Glomerular visceral epithelial cell (primary cell): ENCODE results near the gene FILIP1.
A peak's percentile ranks its signal among the peaks of the same experiment; 100 is the strongest.

ENCODE experiments used
- DNase-seq: peaks from one replicate; pipeline ENCODE4 v3.0.0-alpha.2; 2016; ENCODE audit errors: extremely low spot score

FILIP1 gene

DNA sequence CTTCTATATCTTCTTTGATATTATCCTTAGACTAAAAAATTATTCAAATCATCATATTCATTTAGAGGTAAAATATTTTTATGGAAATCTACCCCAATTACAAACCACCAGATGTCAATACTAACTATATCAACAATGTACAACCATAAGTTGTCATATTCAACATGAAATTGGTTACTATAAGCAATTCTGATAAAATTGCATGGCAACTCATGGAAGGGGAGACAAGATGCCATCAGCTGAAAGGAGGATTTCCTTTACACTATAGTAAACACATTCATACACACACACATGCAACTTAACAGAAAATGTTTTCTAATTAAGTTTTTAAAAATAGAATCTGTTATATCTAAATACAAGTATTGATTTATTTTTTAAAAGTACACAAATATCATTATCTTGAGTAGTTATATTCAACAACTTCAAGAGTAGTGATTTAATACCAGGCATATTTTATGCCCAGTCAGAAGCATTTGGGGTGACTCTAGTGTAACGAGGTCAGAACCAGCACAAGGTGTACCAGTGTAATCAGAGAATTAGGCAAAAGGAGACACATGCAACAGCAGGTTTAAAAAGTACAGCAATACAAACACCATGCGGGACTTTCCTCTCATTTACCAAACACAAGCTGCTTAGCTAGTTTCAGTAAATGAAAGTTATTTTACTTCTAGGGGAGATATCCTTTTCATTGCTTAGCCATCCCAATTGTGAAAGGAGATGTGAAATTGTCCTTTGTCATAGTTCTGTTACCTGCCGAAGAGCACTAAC lies 1.0 kb downstream of the FILIP1 start:
- no peak for DNase-seq

DNA sequence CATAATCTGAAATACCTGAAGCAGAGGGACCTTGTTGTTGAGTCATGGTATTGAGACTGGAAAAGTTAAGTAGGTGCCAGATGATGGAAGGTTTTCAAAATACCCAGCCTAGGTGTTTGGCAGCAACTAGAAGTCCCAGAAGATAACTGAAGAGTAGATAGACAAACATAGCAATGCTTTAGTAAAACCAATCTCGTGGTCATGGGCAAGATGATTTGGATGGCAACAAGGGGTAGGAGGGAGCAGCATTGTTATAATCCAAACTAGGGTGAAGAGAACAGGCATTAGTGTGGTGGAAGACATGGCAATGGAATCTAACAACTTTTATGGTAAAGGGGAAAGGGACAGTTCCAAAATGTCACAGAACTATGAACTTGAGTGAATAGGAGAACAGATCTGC lies 2.3 kb downstream of the FILIP1 start:
- DNase-seq: no peak

DNA sequence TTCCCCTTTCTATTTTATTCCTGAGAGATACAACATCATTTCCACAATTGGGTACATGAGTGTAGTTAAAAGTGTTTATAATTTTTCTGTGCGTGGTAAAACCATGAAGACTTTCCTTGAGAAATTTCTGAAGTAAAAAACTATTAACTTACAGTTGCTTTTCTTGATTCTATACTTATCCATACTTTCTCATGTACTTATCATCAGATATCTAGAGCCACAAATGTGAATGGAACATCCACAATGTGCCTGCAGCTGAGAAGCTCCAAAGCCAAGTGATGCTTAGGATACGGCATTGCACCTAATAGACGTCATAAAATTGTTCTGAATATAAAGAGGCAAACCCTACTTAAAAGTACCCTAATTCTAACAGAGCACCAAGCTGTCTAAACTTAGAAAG lies 2.9 kb downstream of the FILIP1 start:
- no peak for DNase-seq

DNA sequence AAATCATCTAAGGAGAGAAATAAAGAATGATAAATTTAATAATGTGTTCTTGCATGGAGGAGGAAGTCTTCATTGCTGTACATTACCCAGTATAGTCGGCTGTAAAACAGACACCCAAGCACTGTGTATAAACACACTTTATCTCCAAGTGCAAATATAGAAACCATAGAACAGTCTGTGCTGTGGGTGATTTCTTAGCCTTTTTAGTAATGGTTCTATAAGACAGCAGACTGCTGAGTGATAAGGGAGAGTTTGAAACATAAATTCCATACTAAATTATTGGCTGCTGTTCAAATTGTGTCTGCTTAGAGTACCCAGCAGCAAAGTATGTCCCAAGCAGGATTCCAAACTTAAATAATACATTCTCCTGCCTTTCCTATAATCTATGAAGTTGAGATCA lies 4.6 kb downstream of the FILIP1 start:
- DNase-seq: no peak

DNA sequence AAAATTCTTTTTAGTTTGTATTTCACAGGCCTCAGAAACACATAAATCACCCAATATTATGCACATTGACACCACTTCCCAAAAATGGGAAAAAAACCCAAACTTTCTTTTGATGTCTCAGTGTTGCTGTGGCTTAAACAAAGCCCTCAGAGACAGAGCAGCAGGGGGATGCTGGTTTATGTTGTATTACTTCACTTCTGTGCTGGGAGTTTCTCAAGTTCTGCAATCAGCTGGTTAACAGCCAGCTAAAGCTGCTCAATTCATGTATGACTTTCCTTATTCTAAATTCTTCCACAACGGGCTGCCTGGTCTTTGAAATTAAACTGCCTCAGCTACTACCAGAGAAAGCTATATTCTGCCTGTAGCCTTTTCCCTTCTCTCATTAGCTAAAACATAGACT lies 5.6 kb downstream of the FILIP1 start:
- DNase-seq: no peak

DNA sequence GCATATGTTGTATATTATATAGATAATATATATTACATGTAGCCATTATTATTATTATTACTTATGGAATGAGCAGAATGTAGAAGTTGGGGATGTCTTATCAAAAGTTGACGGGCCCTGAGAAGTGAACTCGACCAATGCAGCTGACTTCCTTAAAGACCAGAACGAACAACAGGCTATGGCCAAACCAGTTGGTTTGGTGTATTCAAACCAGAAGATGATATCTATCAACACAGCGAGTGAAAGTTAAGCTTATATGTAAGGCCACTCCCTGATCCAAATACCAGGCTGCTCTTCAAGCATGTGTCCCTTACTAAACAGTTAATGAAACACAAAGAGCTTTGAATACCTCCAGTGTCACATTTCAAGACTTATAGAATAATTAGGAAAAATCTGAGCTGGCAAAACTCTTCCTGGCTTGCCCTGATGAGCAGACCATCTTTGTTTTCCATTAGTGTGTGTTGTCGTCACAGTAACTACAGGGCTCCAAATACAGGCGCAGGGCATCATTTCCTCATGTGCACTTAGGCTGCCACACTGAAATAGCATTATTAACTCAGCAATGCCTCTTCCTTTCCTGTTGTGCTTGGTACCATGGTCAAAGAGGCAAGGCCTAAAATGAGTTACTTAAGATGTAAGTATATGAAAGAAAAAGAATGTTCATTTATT lies 6.6 kb downstream of the FILIP1 start:
- DNase-seq: no peak

DNA sequence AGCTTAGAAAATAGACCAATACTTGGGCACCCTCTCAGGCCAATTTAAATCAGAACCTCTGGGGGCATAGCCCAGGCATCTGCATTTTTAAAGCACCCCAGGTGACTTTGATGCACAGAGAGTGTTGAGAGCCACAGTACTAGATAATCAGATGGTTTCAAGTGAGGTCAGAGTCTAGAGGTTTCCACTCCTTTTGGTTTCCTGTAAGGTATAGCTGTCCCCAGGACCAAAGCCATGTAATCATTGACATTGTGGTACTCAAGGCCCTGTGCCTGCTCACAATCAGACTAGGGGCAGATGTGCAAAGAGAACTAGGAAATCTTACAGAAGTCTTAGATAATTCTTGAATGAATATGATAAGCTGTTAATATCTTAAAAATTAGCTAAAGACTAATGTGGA lies 9.1 kb downstream of the FILIP1 start:
- no peak for DNase-seq

DNA sequence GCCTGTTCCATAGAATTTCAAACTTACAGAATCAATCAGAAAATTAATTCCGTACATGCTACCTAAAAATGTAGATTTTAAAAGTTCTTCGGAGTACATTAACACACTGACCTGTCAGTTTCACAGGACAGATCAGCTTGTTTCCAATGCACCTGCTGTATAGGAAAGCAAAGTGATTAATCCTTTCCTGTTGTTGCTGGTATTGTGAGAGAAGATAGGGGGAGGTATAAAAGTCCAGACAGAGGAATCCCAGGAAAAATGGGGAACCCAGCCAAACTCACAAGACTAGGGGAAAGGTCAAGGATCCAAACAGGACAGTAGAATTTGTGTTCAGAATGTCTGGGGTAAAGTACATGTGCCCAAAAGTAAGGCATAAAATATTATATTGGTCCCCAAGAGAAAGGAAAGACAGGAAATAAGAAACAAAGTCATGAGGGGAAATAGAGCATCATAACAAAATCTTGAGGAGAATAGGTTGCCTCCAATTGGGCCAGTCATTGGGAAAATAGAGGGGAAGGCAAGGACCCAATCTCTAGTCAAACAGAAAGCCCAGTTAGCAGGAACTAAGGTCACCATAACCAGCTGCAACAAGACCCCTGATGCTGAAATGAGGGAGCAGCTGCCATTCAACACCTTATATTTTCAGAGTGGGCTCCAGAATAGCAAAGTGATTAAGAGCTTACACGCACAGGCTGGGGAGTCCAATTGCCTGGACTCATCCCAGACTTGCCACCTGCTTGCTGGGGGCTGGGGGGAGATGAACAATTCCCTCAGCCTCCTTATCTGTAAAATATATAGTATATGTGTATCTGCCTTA lies 10.3 kb downstream of the FILIP1 start:
- no peak for DNase-seq

DNA sequence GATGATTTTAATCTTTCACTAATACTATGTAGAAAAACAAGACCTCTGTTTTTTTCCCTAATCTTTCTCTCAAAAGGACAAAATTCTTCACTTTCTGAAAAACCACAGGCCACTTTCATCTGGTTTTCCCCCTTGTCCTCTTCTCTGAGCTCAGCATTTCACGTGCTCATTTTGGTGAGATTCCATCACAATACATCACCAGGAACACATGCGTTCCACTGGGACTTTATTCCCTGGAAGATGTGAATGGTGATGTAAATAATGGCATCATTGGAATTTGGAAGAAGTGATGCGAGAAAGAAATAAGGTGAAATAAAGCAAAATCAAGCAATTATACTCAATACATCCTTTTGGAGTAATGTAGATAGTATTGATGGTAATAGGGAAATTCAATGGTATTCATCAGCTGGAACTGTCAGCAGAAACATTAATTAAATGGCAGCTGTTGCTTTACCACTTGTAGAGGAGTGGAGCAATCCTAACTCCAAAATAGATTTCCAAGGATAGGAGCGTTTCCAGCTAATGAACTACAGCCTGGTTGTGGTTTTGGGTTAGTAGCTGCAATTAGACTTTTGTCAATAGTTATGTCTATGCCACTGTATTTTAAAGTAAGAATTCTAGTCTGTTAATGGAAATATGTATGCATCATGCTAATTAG lies 11.5 kb downstream of the FILIP1 start:
- DNase-seq: no peak

DNA sequence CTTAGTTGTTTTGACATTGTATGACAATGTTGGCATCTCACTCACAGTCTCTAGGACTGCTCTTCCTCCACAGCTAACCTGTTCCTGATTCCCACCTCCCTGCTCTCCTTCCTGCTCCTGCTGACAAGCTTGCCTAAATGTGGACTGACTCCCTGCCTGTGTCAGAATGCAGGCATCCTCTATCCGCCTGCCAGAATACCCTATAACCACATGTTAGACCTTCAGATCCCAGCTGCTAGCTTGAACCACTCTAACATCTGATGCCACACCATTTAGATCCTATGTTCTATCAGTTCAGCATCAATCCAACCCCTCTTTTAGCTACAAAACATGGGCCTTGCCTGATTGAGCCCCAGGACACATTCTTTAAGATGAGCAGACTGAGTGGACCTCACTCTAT lies 12.2 kb downstream of the FILIP1 start:
- DNase-seq: no peak

DNA sequence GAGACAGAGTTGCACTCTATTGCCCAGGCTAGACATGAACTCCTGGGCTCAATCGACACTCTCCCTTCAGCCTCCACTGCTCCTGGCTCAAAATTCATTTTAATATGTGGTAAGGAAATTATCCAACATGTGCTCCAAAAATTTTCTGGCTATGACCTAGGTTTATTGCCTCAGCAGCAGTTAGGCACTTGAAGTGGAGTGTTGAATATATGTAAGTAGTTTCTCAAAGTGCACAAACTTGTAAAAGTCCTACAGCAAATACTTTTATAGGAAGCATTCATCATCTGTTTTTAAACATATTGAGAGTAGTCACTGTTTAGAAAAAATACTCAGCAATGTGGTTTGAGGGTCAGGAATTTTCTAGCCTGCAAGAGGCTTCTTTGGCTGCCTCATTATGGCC lies 13.2 kb downstream of the FILIP1 start:
- DNase-seq: no peak

DNA sequence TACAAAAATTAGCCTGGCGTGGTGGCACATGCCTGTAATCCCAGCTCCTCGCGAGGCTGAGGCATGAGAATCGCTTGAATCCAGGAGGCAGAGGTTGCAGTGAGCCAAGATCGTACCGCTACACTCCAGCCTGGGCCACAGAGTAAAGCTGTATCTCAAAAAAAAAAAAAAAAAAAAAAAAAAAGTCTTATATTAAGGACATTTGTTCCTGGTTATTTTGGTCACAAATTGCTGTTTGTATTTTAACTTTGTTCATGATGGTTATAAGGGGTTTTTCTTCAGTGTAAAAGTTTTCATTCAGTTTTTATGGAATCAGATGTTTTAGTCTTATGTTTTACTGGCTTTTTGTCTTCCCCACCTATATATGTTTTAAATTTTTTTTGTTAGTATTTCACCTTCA lies 13.9 kb downstream of the FILIP1 start:
- no peak for DNase-seq

DNA sequence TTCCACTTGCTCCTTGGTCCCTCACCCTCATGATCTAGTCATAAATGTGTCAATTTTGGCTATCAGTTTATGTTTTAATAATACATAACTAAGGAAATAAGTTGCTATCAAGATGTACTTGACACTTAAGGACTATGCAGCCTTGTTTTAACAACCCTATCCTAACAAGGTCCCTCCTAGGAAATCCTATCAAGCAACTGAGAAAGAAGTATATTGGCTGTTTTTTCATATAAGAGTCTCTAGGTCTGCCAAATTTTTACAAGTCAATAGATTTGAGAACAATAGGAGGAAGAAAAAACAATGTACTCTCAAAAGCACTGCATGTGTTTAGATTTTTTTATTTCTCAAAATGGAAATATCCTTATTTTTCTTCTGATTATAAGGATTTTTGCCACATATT lies 14.7 kb downstream of the FILIP1 start:
- no peak for DNase-seq

DNA sequence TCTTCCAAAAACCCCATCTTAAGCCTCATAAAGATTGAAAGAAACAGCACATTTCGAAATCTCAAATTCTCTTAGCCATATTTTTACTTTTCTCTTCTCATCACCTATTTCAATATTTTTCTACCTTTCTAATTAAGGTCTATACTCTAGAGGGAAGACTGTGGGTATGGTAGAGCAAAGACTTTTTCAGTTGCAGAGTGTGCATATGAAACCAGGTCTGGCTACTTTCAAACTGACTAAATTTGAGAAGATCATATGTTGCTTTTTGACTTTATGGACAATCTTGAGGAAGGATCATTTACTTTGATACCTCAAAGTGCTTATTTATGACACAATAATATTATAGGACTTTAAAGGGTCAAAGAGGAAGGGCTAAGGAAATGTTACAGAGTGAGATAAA lies 20.7 kb downstream of the FILIP1 start:
- DNase-seq: no peak

DNA sequence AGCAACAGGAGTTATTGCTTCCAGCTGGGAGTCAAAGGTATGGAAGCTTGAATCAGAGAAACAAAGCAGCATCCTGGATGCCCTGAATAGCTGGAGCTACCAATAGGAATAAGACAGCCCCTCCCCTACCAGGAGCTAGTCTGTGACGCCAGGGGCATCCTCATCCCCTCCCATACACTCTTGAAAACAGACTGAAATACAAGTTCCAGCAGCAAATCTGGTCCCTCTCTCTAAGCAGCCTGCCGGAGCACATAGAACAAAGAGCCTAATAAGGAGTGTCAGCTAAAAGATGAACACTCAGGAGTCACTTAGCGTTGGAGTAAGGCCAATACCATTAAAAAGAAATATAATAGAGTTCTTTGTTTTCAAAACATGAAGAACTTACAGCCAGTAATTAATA lies 25.6 kb downstream of the FILIP1 start:
- no peak for DNase-seq

DNA sequence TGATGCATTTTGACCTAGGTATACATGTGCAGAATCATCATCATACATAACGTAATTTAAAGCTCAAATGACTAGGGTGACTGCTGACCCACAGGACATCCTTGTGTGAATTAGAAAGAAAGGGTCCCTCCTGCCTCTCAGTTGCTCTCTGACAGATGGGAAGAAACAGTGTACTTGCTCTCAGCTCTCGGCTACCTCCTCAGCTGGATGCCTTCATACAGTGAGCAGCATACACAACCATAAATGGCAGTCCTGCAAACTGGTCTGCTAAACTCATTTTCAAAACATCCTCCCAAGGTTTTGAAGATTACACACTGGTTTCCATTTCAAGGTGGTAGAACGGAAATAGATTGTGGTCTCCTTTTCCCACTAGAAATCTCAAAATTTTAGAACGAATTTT lies 26.3 kb downstream of the FILIP1 start:
- DNase-seq: no peak

DNA sequence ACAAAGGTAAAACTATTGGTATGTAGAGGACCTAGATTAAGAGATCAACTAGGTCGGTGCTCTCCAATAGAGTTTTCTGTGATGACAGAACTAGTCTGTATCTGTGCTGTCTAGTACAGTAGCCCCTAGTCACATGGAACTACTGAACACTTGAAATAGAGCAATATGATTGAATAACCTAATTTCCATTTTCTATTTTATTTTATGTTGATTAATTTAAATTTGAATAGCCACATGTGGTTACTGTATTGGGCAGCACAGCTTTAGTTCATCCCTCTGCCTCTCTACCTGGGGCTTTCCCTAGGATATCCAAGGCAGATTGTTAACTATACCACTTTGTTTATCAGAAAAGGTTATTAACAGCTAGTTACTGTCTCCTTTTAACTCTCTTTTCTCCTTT lies 27.0 kb downstream of the FILIP1 start:
- DNase-seq: no peak

DNA sequence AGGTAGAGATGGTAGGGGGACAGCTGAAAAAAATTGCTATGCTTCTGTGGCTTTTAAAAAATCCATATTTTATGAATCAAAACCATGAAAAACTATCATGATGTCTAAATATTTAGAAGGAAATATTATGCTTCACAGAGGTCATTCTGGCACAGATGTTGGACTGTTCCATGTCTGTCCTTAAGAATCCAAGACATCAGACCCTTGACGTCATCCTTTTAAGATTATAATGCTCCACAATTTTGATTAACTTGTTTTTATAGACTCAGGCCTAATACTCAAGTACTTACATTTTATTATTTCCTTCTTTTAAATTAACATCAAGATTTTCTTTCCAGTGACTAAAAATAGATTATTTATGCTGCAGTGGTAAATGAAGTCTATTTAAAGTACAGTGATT lies 29.7 kb downstream of the FILIP1 start:
- no peak for DNase-seq

DNA sequence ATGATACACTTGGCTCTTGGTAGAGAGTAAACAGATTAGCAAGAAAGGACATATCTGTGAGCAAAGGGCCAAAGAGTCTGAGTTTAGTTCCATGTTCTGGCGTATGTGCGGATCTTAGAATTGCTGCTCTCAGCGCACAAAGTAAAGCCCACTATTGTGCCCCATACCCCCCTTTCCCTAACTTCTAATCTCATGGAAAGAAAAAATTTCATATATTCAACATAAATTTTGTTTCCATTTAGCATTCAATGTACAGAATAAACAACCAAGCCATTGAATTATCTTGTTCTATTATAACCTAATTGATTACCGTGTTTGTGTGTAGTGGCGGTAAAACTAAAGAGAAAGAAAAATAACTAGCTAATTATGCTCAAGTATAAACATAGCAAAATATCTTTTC lies 30.5 kb downstream of the FILIP1 start:
- DNase-seq: no peak

DNA sequence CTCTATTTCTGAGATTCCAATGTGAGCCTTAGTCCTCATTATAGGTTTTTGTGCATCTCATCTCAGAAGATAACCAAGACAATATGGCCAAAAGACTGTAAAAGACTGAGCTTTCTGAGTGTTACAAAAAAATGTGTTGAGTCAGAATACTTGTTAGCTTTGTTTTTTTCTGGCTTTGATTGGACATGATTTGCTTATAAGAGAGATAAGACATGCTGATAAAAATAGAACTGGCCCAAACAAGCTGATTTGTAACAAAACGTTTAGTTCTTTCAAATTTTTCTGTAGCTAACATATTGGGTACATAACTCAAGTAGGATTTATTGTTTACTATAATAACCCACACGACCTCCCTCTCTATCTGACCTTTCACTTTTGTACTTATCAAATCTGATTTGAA lies 32.9 kb downstream of the FILIP1 start:
- DNase-seq: no peak

DNA sequence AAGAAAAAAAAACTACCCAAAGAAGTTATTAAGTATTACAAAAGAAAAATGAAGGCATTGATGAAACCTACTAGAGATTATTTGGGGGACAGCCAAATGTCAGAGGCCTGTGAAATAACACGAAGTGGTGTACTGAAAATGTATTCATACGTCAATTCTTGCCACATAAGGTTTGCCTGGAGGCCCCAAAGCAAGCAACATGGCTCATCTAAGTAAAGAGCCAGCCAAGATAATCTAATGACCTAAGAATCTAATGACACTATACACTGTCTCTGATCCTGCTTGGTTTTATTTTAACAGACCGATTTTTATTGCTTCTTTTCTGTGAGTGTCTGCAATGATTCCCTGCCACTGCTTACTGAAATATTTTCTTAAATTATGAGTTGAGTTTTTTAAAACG lies 34.7 kb downstream of the FILIP1 start:
- DNase-seq: peak; percentile 45

DNA sequence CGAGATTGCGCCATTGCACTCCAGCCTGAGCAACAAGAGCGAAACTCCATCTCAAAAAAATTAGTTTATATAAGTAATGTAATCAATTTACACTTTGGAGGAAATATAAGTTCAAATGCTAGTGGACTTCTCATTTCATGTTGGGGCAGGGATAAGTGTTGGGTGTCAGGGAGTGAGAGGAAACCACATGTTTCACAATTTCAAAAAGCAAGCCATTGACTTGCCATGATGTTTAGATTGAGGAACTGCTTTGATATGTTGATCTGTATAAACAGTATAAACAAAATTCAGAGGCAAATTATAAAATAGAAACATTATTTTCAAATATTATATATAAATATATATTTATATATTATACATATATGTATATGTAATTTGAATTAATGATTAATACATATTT lies 42.7 kb downstream of the FILIP1 start:
- DNase-seq: no peak
